T-helper 1 cell treated with Interleukin-12 subunit alpha and Interleukin-12 subunit beta and Interleukin-4 antibody, amounts not matched to agents 30 μg/mL and 1 μg/mL, for 36 hours (primary cell): ENCODE measurements around the gene ARMH4.
A peak's percentile ranks its signal among the peaks of the same experiment; 100 is the strongest.

Experiments used
- H3K27ac Mint-ChIP-seq: one replicate; pipeline ENCODE4 v1.8.0; 2021; ENCODE audit warnings: mild to moderate bottlenecking, mixed read lengths
- H3K27me3 Mint-ChIP-seq: one replicate; pipeline ENCODE4 v1.8.0; 2021; ENCODE audit warnings: low read depth, mixed read lengths
- H3K36me3 Mint-ChIP-seq: one replicate; pipeline ENCODE4 v1.8.0; 2021; ENCODE audit warnings: low read depth, mixed read lengths
- H3K4me1 Mint-ChIP-seq: one replicate; pipeline ENCODE4 v1.8.0; 2021; ENCODE audit warnings: low read depth, mixed read lengths
- H3K4me3 Mint-ChIP-seq: one replicate; pipeline ENCODE4 v1.8.0; 2021; ENCODE audit warnings: mild to moderate bottlenecking, moderate library complexity, mixed read lengths
- H3K9me3 Mint-ChIP-seq: one replicate; pipeline ENCODE4 v1.8.0; 2021; ENCODE audit warnings: mixed read lengths

ARMH4 gene

DNA sequence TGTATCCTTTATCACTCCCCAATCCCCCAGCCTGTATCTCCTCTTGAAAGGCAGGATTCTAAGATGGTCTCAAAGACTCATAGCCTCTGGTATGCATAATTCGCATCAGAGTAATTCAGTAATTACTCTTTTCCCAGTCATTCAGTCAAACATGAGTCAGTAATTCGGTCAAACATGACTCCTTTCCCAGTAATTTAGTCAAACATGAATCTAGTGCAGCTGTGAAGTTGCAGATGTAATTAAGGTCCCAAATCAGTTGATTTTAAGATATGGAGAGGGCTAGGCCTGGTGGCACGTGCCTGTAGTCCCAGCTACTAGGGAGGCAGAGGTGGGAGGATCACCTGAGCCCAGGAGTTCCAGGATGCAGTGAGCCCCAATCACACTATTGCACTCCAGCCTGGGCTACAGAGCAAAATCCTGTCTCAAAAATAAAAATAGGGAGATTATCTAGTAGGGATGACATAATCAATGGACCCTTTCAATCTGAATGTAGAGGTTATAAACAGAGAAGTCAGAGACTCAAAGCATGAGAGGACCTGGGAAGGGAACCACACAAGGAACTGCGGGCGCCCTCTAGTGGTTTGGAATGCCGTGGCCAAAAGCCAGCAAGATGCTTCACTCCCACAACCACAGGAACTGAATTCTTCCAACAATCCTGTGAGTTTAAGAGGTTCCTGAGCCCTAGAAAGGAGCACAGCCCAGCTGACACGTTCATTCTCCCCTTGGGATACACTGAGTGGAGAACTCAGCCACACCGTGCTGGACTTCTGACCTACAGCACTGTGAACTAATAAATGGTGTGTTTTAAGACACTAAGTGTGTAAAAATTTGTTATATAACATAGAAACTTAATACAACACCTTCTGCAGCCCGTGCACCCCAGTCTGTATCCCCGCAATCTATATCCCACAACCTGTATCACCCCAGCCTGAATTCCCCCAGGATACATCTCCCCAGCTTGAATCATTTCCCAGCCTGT is 14.3 kb upstream of the ARMH4 start:
- H3K9me3 Mint-ChIP-seq, result no peaks in the 10 kb centered on the region
- H3K4me1 Mint-ChIP-seq, result peaks cover 3% of the 10 kb centered on the region
- H3K4me3 Mint-ChIP-seq, result no peak overlapping the region
- H3K27ac Mint-ChIP-seq, result no peak overlapping the region
- peaks cover 5% of the 10 kb centered on the region for H3K27me3 Mint-ChIP-seq
- no peaks in the 10 kb centered on the region for H3K36me3 Mint-ChIP-seq

- no peaks in the 10 kb centered on the region for H3K9me3 Mint-ChIP-seq
- H3K4me3 Mint-ChIP-seq, result no peak overlapping the region
- H3K27me3 Mint-ChIP-seq, result peaks cover 23% of the 10 kb centered on the region
- H3K4me1 Mint-ChIP-seq, result no peaks in the 10 kb centered on the region
- no peaks in the 10 kb centered on the region for H3K36me3 Mint-ChIP-seq
- H3K27ac Mint-ChIP-seq, result no peak overlapping the region
Measured at GRCh38 chr14:58160561-58160960, 8.5 kb upstream of the ARMH4 start.

GRCh38 chr14:58151133-58152013 is 640 bp downstream of the ARMH4 start:
- H3K9me3 Mint-ChIP-seq, result no peaks in the 10 kb centered on the region
- H3K27ac Mint-ChIP-seq, result no peak overlapping the region
- peaks cover 72% of the 10 kb centered on the region for H3K27me3 Mint-ChIP-seq

GRCh38 chr14:58150243-58150805 is 1.7 kb downstream of the ARMH4 start:
- Mint-ChIP-seq H3K27me3 (peaks cover 73% of the 10 kb centered on the region), H3K4me3 (no peak overlapping the region), H3K27ac (no peak overlapping the region), H3K9me3 (no peaks in the 10 kb centered on the region), H3K4me1 (peaks cover 16% of the 10 kb centered on the region), H3K36me3 (no peaks in the 10 kb centered on the region)

More at GRCh38 chr14:58151133-58152013, 640 bp downstream of the ARMH4 start:
- Mint-ChIP-seq H3K36me3 (no peaks in the 10 kb centered on the region), H3K4me3 (peak overlapping the region; percentile 69), H3K4me1 (peaks cover 16% of the 10 kb centered on the region)

DNA sequence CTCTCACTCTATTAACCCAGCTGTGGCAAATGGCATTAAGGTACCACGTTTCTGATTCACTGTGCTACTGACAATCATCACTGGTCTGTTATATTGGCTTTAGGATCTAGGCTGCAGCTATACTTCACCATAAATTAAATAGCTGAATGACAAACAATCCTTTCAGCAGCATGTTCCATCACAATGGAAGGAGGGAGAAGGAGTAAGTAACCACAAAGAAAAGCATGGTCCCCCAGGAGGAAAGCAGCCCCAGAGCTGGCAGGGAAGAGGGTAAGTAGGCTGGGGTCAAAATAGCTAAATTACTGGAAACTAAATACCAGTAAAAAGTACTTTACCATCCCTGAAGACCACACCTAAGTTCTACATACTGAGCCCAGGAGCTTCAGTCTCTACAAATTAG is 2.8 kb downstream of the ARMH4 start:
- Mint-ChIP-seq H3K27ac (no peak overlapping the region), H3K36me3 (no peaks in the 10 kb centered on the region), H3K9me3 (no peaks in the 10 kb centered on the region), H3K4me3 (no peak overlapping the region), H3K4me1 (peaks cover 16% of the 10 kb centered on the region), H3K27me3 (peaks cover 64% of the 10 kb centered on the region)

- no peak overlapping the region for H3K27ac Mint-ChIP-seq
- no peaks in the 10 kb centered on the region for H3K36me3 Mint-ChIP-seq
- peaks cover 47% of the 10 kb centered on the region for H3K27me3 Mint-ChIP-seq
- peaks cover 5% of the 10 kb centered on the region for H3K4me1 Mint-ChIP-seq
- H3K9me3 Mint-ChIP-seq, result no peaks in the 10 kb centered on the region
- no peak overlapping the region for H3K4me3 Mint-ChIP-seq
Measured at GRCh38 chr14:58146399-58146798, 5.6 kb downstream of the ARMH4 start.

- no peaks in the 10 kb centered on the region for H3K36me3 Mint-ChIP-seq
- peaks cover 43% of the 10 kb centered on the region for H3K27me3 Mint-ChIP-seq
- H3K4me3 Mint-ChIP-seq, result no peak overlapping the region
- no peaks in the 10 kb centered on the region for H3K9me3 Mint-ChIP-seq
- H3K27ac Mint-ChIP-seq, result no peak overlapping the region
- H3K4me1 Mint-ChIP-seq, result peaks cover under 1% of the 10 kb centered on the region
Measured at GRCh38 chr14:58145936-58146335, 6.1 kb downstream of the ARMH4 start.

DNA sequence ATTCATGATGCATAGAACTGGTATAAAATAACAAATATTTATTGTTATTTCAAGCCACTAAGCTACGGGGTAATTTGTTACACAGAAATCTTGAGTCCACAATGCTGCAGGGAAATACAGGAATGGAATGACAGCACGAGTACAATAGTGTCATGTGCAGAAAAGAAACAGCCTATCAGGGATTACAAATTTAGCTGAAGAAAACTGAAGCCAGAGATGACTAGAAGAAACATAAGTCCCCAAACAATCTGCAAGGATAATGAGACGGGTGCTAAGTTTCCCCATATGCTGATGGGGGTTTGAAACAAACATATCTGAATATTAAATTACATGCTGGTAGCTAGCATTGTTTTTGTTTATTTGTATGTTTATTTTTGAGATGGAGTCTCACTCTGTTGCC is 8.9 kb downstream of the ARMH4 start:
- peaks cover 14% of the 10 kb centered on the region for H3K27me3 Mint-ChIP-seq
- no peaks in the 10 kb centered on the region for H3K36me3 Mint-ChIP-seq

GRCh38 chr14:58141893-58142292 is 10.1 kb downstream of the ARMH4 start:
- Mint-ChIP-seq H3K36me3 (no peaks in the 10 kb centered on the region), H3K27me3 (peaks cover 5% of the 10 kb centered on the region), H3K4me1 (peaks cover 2% of the 10 kb centered on the region), H3K27ac (no peak overlapping the region), H3K9me3 (no peaks in the 10 kb centered on the region), H3K4me3 (no peak overlapping the region)

More for the DNA sequence above, 8.9 kb downstream of the ARMH4 start:
- Mint-ChIP-seq H3K4me3 (no peak overlapping the region), H3K9me3 (no peaks in the 10 kb centered on the region), H3K27ac (no peak overlapping the region), H3K4me1 (peaks cover 2% of the 10 kb centered on the region)

DNA sequence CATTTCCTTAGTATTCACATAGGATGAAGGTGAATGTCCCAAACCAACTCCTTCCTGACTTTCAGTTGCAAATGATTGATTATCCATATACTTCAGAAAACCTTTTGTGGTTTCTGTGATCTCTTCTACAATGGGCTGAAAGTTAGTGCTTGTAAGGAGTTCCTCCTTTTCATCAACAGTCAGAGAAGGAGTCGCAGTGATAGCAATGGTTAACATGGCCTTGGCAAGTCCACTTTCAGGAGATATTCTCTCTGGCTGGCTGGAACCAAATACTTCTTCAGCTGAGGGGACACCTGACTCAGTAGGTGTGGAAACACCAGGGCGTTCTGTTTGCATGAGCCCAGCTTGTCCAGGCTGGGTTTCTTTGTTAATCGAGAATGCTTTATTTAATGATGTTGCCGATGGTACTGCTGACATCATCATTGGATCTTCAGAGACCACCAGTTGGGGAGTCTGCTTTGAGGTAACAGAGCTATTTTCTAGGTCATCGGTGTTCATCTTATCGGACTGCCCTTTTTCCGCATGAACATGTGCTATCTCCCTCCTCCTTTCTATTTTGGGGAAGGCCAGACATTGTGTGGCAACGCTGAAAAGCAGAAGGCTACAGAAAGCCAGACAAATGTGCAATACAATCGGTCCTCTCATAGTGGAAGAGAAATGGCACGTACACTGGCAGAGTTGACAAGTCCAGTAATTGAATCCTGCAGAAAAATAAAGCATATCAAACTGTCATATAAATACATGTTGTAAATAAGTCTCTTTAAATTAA is 13.1 kb downstream of the ARMH4 start:
- Mint-ChIP-seq H3K27ac (no peak overlapping the region), H3K4me3 (no peak overlapping the region), H3K9me3 (no peaks in the 10 kb centered on the region), H3K36me3 (no peaks in the 10 kb centered on the region), H3K27me3 (peaks cover 14% of the 10 kb centered on the region), H3K4me1 (peaks cover 2% of the 10 kb centered on the region)

- H3K4me3 Mint-ChIP-seq, result no peak overlapping the region
- no peaks in the 10 kb centered on the region for H3K9me3 Mint-ChIP-seq
- H3K4me1 Mint-ChIP-seq, result peaks cover 2% of the 10 kb centered on the region
- peaks cover 14% of the 10 kb centered on the region for H3K27me3 Mint-ChIP-seq
- H3K36me3 Mint-ChIP-seq, result no peaks in the 10 kb centered on the region
- H3K27ac Mint-ChIP-seq, result no peak overlapping the region
Measured at GRCh38 chr14:58138031-58138713, 13.8 kb downstream of the ARMH4 start.

DNA sequence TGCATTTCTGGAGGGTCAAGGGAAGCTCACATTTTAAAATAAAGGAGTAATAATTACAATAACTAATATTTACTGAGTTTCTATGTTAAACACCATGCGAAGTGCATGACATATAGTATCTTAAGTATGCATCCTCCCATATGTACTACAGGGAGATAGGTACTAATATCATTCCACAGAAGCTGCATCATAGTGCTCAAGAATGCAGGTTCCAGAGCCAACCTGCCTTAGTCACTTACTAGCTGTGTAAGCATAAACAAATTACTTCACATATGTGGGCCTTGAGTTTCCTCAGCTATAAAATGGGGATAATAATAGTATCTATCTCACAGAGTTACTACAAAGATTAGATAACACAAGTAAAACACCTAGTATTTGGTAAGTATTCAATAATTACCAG is 18.3 kb downstream of the ARMH4 start:
- H3K4me3 Mint-ChIP-seq, result no peak overlapping the region
- H3K27ac Mint-ChIP-seq, result no peak overlapping the region
- H3K4me1 Mint-ChIP-seq, result peaks cover 2% of the 10 kb centered on the region
- H3K27me3 Mint-ChIP-seq, result peaks cover 14% of the 10 kb centered on the region
- no peaks in the 10 kb centered on the region for H3K9me3 Mint-ChIP-seq
- no peaks in the 10 kb centered on the region for H3K36me3 Mint-ChIP-seq

DNA sequence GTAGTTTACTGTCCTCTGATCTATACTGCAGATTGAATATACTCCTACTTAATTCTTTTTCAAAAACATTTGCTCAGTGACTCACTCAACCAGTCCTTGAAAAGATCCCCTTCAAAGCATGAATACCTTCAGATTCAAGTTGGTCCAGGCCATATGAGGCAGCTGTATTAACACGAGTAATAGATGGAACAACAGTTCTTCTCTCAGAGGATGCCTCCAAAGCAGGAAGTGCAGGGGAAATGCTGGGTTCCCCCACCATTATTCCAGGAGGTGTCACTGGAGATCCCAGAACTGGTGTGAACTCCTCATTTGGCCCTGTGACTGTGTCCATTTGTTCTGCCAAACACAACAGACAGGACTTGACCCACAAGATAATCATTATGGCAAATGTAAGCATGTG is 20.6 kb downstream of the ARMH4 start:
- Mint-ChIP-seq H3K27me3 (peaks cover 8% of the 10 kb centered on the region), H3K27ac (no peak overlapping the region), H3K4me3 (no peak overlapping the region), H3K9me3 (no peaks in the 10 kb centered on the region), H3K36me3 (no peaks in the 10 kb centered on the region), H3K4me1 (no peaks in the 10 kb centered on the region)
